Mesenteric fat pad (tissue), 1 donor: ENCODE results near the gene SLC35C1. TPM values are rescaled to one million over a fixed set of nuclear protein-coding genes. Genes with fewer than 3 reads are reported as not detected.

Experiments used
- DNase-seq: peaks from one replicate; pipeline ENCODE4 v3.0.0-alpha.2; 2020; ENCODE audit warnings: low spot score
- total RNA-seq: library from RNA; stranded (reverse); fragmentation: NEBNext Ultra II Directional; extraction: Animal tissue kit (Norgen Biotek cat#: 25700); gene quantifications from one replicate; pipeline ENCODE4 v1.2.1, GENCODE V29; 2021
- donor health status: DM: yes; HTN: yes; CAD: no.

SLC35C1 gene
- total RNA-seq, 1 donor from 2014 or later = 81.0 TPM

GRCh38 chr11:45844822-45845578 is 40.1 kb downstream of the SLC35C1 start:
- no peak for DNase-seq

GRCh38 chr11:45846174-45846675 is 41.3 kb downstream of the SLC35C1 start:
- peak; percentile 39 for DNase-seq

GRCh38 chr11:45846974-45847910 is 42.3 kb downstream of the SLC35C1 start, which contains the start of gene CRY2:
CRY2 (plus strand) TSS chr11:45847475; CDS start chr11:45847491, 16 bp downstream.
- peak; percentile 100 for DNase-seq

GRCh38 chr11:45847911-45848316 is 43.0 kb downstream of the SLC35C1 start:
- DNase-seq = peak; percentile 80

- DNase-seq = peak; percentile 43
These were observed 43.7 kb downstream of the SLC35C1 start for GRCh38 chr11:45848654-45849081.

- peak; percentile 28 for DNase-seq
These were observed 45.5 kb downstream of the SLC35C1 start for GRCh38 chr11:45850446-45850845.

GRCh38 chr11:45851228-45851627 is 46.3 kb downstream of the SLC35C1 start:
- DNase-seq = no peak

GRCh38 chr11:45852018-45852711 is 47.2 kb downstream of the SLC35C1 start:
- peak; percentile 47 for DNase-seq

GRCh38 chr11:45852712-45853101 is 47.8 kb downstream of the SLC35C1 start:
- DNase-seq = peak; percentile 43

GRCh38 chr11:45853332-45854219 is 48.6 kb downstream of the SLC35C1 start:
- no peak for DNase-seq

- DNase-seq = no peak
These were observed 50.4 kb downstream of the SLC35C1 start for GRCh38 chr11:45855308-45855707.

GRCh38 chr11:45856044-45856468 is 51.1 kb downstream of the SLC35C1 start:
- DNase-seq = peak; percentile 55

GRCh38 chr11:45857961-45858474 is 53.1 kb downstream of the SLC35C1 start:
- peak; percentile 65 for DNase-seq

- peak; percentile 41 for DNase-seq
These were observed 53.9 kb downstream of the SLC35C1 start for GRCh38 chr11:45858751-45859398.

GRCh38 chr11:45859661-45860140 is 54.8 kb downstream of the SLC35C1 start:
- DNase-seq = peak; percentile 96

- DNase-seq = peak; percentile 74
These were observed 55.4 kb downstream of the SLC35C1 start for GRCh38 chr11:45860348-45860747.

- peak; percentile 84 for DNase-seq
These were observed 56.0 kb downstream of the SLC35C1 start for GRCh38 chr11:45860764-45861510.
